Measurements from ENCODE around the gene PKNOX2. TPM values are rescaled to one million over a fixed set of nuclear protein-coding genes. Genes with fewer than 3 reads are reported as not detected.
A peak's percentile ranks its signal among the peaks of the same experiment; 100 is the strongest.

PKNOX2 gene
- total RNA-seq, 3 donors from 2014 or later (not counting 1 experiment from before 2014, with no cell fraction given) = not detected

DNA sequence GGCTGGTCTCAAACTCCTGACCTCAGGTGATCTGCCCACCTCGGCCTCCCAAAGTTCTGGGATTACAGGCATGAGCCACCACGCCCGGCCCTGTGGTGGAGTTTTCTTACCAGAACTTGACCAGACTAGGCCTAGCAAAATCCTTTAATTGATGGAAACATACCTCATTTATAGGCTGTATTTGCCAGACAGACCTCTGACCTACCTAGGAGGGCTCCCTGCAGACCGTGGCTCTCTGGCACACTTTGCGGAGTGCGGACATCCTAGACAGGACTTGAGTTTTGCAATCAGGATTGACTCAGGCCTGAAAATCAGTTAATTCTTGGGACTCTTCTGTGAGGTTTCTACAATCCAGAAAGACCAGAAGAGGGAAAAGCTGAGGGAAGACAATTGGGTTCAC, 278.4 kb downstream of the PKNOX2 start:
- H3K4me3 ChIP-seq (ENCODE audit: low read length) = no peak overlapping the region
- no peaks in the 10 kb centered on the region for H3K4me1 Mint-ChIP-seq
- no peak overlapping the region for H3K27ac Mint-ChIP-seq
- peaks cover 5% of the 10 kb centered on the region for H3K36me3 ChIP-seq (ENCODE audit: control insufficient read depth, insufficient read depth, low read length)
- no peak for DNase-seq
- no peak overlapping the region for H3K27ac ChIP-seq (ENCODE audit: low read length)
- TF ChIP-seq, protein P1, sequence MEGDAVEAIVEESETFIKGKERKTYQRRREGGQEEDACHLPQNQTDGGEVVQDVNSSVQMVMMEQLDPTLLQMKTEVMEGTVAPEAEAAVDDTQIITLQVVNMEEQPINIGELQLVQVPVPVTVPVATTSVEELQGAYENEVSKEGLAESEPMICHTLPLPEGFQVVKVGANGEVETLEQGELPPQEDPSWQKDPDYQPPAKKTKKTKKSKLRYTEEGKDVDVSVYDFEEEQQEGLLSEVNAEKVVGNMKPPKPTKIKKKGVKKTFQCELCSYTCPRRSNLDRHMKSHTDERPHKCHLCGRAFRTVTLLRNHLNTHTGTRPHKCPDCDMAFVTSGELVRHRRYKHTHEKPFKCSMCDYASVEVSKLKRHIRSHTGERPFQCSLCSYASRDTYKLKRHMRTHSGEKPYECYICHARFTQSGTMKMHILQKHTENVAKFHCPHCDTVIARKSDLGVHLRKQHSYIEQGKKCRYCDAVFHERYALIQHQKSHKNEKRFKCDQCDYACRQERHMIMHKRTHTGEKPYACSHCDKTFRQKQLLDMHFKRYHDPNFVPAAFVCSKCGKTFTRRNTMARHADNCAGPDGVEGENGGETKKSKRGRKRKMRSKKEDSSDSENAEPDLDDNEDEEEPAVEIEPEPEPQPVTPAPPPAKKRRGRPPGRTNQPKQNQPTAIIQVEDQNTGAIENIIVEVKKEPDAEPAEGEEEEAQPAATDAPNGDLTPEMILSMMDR (IDR thresholded peaks at IDR 0.05) = no peak
- H3K9me3 ChIP-seq (ENCODE audit: control insufficient read depth, insufficient read depth, low read length) = no peaks in the 10 kb centered on the region
- no peaks in the 10 kb centered on the region for H3K4me1 ChIP-seq (ENCODE audit: control insufficient read depth, insufficient read depth, low read length)
- ATAC-seq = no peak
- peaks cover 0 to 7% of the 10 kb centered on the region in 2 donors for H3K27me3 Mint-ChIP-seq (ENCODE audit: low read depth in 2 of 2)
- no peaks in the 10 kb centered on the region for H3K27me3 ChIP-seq (ENCODE audit: control insufficient read depth, insufficient read depth, low read length)
- peaks cover 9% of the 10 kb centered on the region for H3K36me3 Mint-ChIP-seq
- WGBS (ENCODE audit: insufficient coverage) = 95% methylated on average over 6 of the region's 6 CpGs
- H3K9me3 Mint-ChIP-seq = no peaks in the 10 kb centered on the region
- no peak overlapping the region for H3K4me3 Mint-ChIP-seq
- intact Hi-C loops (cut with micrococcal nuclease) = no loop called here

- intact Hi-C loops (cut with micrococcal nuclease) = no loop called here
- Mint-ChIP-seq H3K27me3 (ENCODE audit: low read depth in 2 of 2) (peaks cover 0 to 7% of the 10 kb centered on the region in 2 donors), H3K4me3 (no peak overlapping the region), H3K36me3 (peaks cover 9% of the 10 kb centered on the region), H3K4me1 (no peaks in the 10 kb centered on the region), H3K9me3 (no peaks in the 10 kb centered on the region), H3K27ac (no peak overlapping the region)
- no peaks in the 10 kb centered on the region for H3K4me1 ChIP-seq (ENCODE audit: control insufficient read depth, insufficient read depth, low read length)
- WGBS (ENCODE audit: insufficient coverage) = 57% methylated on average over 10 of the region's 10 CpGs
- no peak overlapping the region for H3K4me3 ChIP-seq (ENCODE audit: low read length)
- no peaks in the 10 kb centered on the region for H3K27me3 ChIP-seq (ENCODE audit: control insufficient read depth, insufficient read depth, low read length)
- TF ChIP-seq, protein P1 (IDR thresholded peaks at IDR 0.05) = no peak
- no peak overlapping the region for H3K27ac ChIP-seq (ENCODE audit: low read length)
- DNase-seq (no peak), ATAC-seq (no peak)
- H3K36me3 ChIP-seq (ENCODE audit: control insufficient read depth, insufficient read depth, low read length) = peaks cover 5% of the 10 kb centered on the region
- H3K9me3 ChIP-seq (ENCODE audit: control insufficient read depth, insufficient read depth, low read length) = no peaks in the 10 kb centered on the region
Observed at GRCh38 chr11:125443767-125444311, 279.3 kb downstream of the PKNOX2 start.

GRCh38 chr11:125445731-125446130, 281.2 kb downstream of the PKNOX2 start:
- H3K4me1 Mint-ChIP-seq = no peaks in the 10 kb centered on the region
- H3K4me1 ChIP-seq (ENCODE audit: control insufficient read depth, insufficient read depth, low read length) = no peaks in the 10 kb centered on the region
- ATAC-seq (peak in 1 of 3 donors; percentile 5), DNase-seq (no peak)
- 93% methylated on average over 12 of the region's 12 CpGs for WGBS (ENCODE audit: insufficient coverage)
- no peaks in the 10 kb centered on the region for H3K9me3 ChIP-seq (ENCODE audit: control insufficient read depth, insufficient read depth, low read length)
- H3K27ac Mint-ChIP-seq = no peak overlapping the region
- H3K4me3 Mint-ChIP-seq = no peak overlapping the region
- no peaks in the 10 kb centered on the region for H3K9me3 Mint-ChIP-seq
- H3K36me3 ChIP-seq (ENCODE audit: control insufficient read depth, insufficient read depth, low read length) = peaks cover 5% of the 10 kb centered on the region
- H3K27me3 ChIP-seq (ENCODE audit: control insufficient read depth, insufficient read depth, low read length) = no peaks in the 10 kb centered on the region
- H3K36me3 Mint-ChIP-seq = peaks cover 9% of the 10 kb centered on the region
- H3K27me3 Mint-ChIP-seq (ENCODE audit: low read depth in 2 of 2) = peaks cover 0 to 7% of the 10 kb centered on the region in 2 donors
- no peak overlapping the region for H3K4me3 ChIP-seq (ENCODE audit: low read length)
- intact Hi-C loops (cut with micrococcal nuclease) = no loop called here
- no peak overlapping the region for H3K27ac ChIP-seq (ENCODE audit: low read length)
- TF ChIP-seq, protein P1 (IDR thresholded peaks at IDR 0.05) = no peak

DNA sequence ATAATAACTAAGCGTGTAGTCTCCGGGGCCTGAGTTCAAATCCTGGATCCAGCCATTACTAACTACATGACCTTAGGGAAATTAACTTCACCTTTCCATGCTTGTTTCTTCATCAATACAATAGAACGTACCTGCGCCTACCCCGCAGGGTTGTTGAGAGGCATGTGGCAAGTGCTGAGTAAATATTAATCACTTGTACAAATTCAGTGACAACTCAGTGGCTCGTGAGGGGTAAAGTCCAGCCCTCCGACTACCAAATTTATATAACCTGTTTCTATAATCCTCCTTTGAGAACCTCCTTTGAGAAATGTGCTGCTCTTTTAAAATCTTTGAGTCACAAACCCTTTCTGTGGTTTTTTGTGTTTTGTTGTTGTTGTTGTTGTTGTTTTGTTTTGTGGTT, 281.7 kb downstream of the PKNOX2 start:
- ATAC-seq (no peak), DNase-seq (no peak)
- intact Hi-C loops (cut with micrococcal nuclease) = no loop called here
- no peak overlapping the region for H3K4me3 ChIP-seq (ENCODE audit: low read length)
- Mint-ChIP-seq H3K36me3 (peaks cover 9% of the 10 kb centered on the region), H3K4me3 (no peak overlapping the region), H3K9me3 (no peaks in the 10 kb centered on the region), H3K27me3 (ENCODE audit: low read depth in 2 of 2) (peaks cover 0 to 2% of the 10 kb centered on the region in 2 donors), H3K27ac (no peak overlapping the region), H3K4me1 (no peaks in the 10 kb centered on the region)
- no peaks in the 10 kb centered on the region for H3K27me3 ChIP-seq (ENCODE audit: control insufficient read depth, insufficient read depth, low read length)
- WGBS (ENCODE audit: insufficient coverage) = 94% methylated on average over 4 of the region's 7 CpGs
- peaks cover 5% of the 10 kb centered on the region for H3K36me3 ChIP-seq (ENCODE audit: control insufficient read depth, insufficient read depth, low read length)
- TF ChIP-seq, protein P1 (IDR thresholded peaks at IDR 0.05) = no peak
- no peak overlapping the region for H3K27ac ChIP-seq (ENCODE audit: low read length)
- no peaks in the 10 kb centered on the region for H3K9me3 ChIP-seq (ENCODE audit: control insufficient read depth, insufficient read depth, low read length)
- no peaks in the 10 kb centered on the region for H3K4me1 ChIP-seq (ENCODE audit: control insufficient read depth, insufficient read depth, low read length)

Measured in natural killer cell (primary cell).